ENCODE data around the gene PGP.
A peak's percentile ranks its signal among the peaks of the same experiment; 100 is the strongest.
"Not testable (repeated sequence)": the region's sequence is repeated elsewhere in the genome, so short reads cannot be mapped to it uniquely, and the experiment has no call there.

Gene PGP

GRCh38 chr16:2242598-2242997 is 28.0 kb upstream of the PGP start:
- Histone ChIP-seq H2AK5ac (ENCODE audit: low read length, severe bottlenecking) (no peak overlapping the region), H2BK5ac (ENCODE audit: low read depth, low read length, poor library complexity, severe bottlenecking) (no peak overlapping the region), H3K9me3 (ENCODE audit: control insufficient read depth, low read length) (no peaks in the 10 kb centered on the region), H3K4me2 (ENCODE audit: low read length, poor library complexity, severe bottlenecking) (no peak overlapping the region), H3K27ac (ENCODE audit: low read length, poor library complexity, severe bottlenecking) (no peak overlapping the region), H3K4ac (ENCODE audit: low read depth in 1 of 2, low read length in 2 of 2) (no peak overlapping the region), H3K79me1 (replicated peaks; ENCODE audit: low read length, poor library complexity, severe bottlenecking) (peaks cover 24% of the 10 kb centered on the region), H2AFZ (ENCODE audit: low read depth, low read length) (no peak overlapping the region), H4K91ac (ENCODE audit: low read length) (no peak overlapping the region), H4K8ac (ENCODE audit: low read length) (no peak overlapping the region), H3K36me3 (ENCODE audit: control insufficient read depth in 1 of 2, insufficient read depth in 2 of 2, low read depth in 1 of 2, low read length in 2 of 2) (peaks cover 52 to 64% of the 10 kb centered on the region in 2 experiments), H3K23ac (ENCODE audit: low read length in 2 of 2) (no peak overlapping the region), H2BK120ac (ENCODE audit: low read depth, low read length) (no peak overlapping the region), H3K18ac (ENCODE audit: low read depth in 1 of 2, low read length in 2 of 2) (no peak overlapping the region), H2BK12ac (ENCODE audit: low read length in 2 of 2) (no peak overlapping the region), H3K4me1 (ENCODE audit: control insufficient read depth, insufficient read depth, low read depth, low read length) (peaks cover 5% of the 10 kb centered on the region), H3K27me3 (ENCODE audit: control insufficient read depth in 1 of 2, insufficient read depth in 1 of 2, low read length in 2 of 2) (peaks cover 0 to 4% of the 10 kb centered on the region in 2 experiments), H3K4me3 (ENCODE audit: insufficient read depth in 1 of 2, low read depth in 1 of 2, low read length in 2 of 2) (no peak overlapping the region), H3K14ac (ENCODE audit: low read length in 2 of 2) (no peak overlapping the region), H3K9ac (ENCODE audit: low read length) (no peak overlapping the region), H2BK15ac (ENCODE audit: low read depth, poor library complexity, severe bottlenecking) (no peak overlapping the region)
- no peak for DNase-seq
- WGBS: 93% methylated on average over 11 of the region's 11 CpGs

DNA sequence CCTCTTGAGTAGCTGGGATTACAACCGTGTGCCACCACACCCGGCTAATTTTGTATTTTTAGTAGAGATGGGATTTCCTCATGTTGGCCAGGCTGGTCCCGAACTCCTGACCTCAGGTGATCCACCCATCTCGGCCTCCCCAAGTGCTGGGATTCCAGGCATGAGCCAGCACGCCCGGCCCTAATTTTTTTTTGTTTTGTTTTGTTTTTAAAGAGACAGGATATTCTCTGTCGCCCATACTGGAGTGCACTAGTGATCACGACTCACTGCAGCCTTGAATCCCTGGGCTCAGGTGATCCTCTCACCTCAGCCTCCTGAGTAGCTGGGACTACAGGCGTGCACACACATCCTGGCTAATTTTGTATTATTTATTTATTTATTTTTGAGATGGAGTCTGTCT is 25.7 kb upstream of the PGP start:
- H3K36me3 ChIP-seq (ENCODE audit: control insufficient read depth in 1 of 2, insufficient read depth in 2 of 2, low read depth in 1 of 2, low read length in 2 of 2): peaks cover 43 to 72% of the 10 kb centered on the region in 2 experiments
- H2BK15ac ChIP-seq (ENCODE audit: low read depth, poor library complexity, severe bottlenecking); H4K91ac ChIP-seq (ENCODE audit: low read length); DNase-seq; H3K27ac ChIP-seq (ENCODE audit: low read length, poor library complexity, severe bottlenecking); H3K9me3 ChIP-seq (ENCODE audit: control insufficient read depth, low read length); H2BK120ac ChIP-seq (ENCODE audit: low read depth, low read length); H3K9ac ChIP-seq (ENCODE audit: low read length); H4K8ac ChIP-seq (ENCODE audit: low read length); H3K4me2 ChIP-seq (ENCODE audit: low read length, poor library complexity, severe bottlenecking); H2BK5ac ChIP-seq (ENCODE audit: low read depth, low read length, poor library complexity, severe bottlenecking); H3K18ac ChIP-seq (ENCODE audit: low read depth in 1 of 2, low read length in 2 of 2); H3K4ac ChIP-seq (ENCODE audit: low read depth in 1 of 2, low read length in 2 of 2); H3K4me3 ChIP-seq (ENCODE audit: insufficient read depth in 1 of 2, low read depth in 1 of 2, low read length in 2 of 2); H2AFZ ChIP-seq (ENCODE audit: low read depth, low read length); H2BK12ac ChIP-seq (ENCODE audit: low read length in 2 of 2); H2AK5ac ChIP-seq (ENCODE audit: low read length, severe bottlenecking); H3K23ac ChIP-seq (ENCODE audit: low read length in 2 of 2); H3K14ac ChIP-seq (ENCODE audit: low read length in 2 of 2): not testable (repeated sequence)
- H3K4me1 ChIP-seq (ENCODE audit: control insufficient read depth, insufficient read depth, low read depth, low read length): peaks cover 22% of the 10 kb centered on the region
- 94% methylated on average over 8 of the region's 9 CpGs for WGBS
- H3K27me3 ChIP-seq (ENCODE audit: control insufficient read depth in 1 of 2, insufficient read depth in 1 of 2, low read length in 2 of 2): peaks cover 3 to 18% of the 10 kb centered on the region in 2 experiments
- peaks cover 15% of the 10 kb centered on the region for H3K79me1 ChIP-seq (replicated peaks; ENCODE audit: low read length, poor library complexity, severe bottlenecking)

GRCh38 chr16:2238838-2239675 is 24.4 kb upstream of the PGP start:
- Histone ChIP-seq H2AK5ac (ENCODE audit: low read length, severe bottlenecking) (no peak overlapping the region), H2BK15ac (ENCODE audit: low read depth, poor library complexity, severe bottlenecking) (no peak overlapping the region), H3K4me2 (ENCODE audit: low read length, poor library complexity, severe bottlenecking) (no peak overlapping the region), H2BK12ac (ENCODE audit: low read length in 2 of 2) (no peak overlapping the region), H3K36me3 (ENCODE audit: control insufficient read depth in 1 of 2, insufficient read depth in 2 of 2, low read depth in 1 of 2, low read length in 2 of 2) (peaks cover 42 to 72% of the 10 kb centered on the region in 2 experiments), H4K8ac (ENCODE audit: low read length) (no peak overlapping the region), H3K18ac (ENCODE audit: low read depth in 1 of 2, low read length in 2 of 2) (no peak overlapping the region), H2AFZ (ENCODE audit: low read depth, low read length) (no peak overlapping the region), H3K79me1 (replicated peaks; ENCODE audit: low read length, poor library complexity, severe bottlenecking) (peaks cover 7% of the 10 kb centered on the region), H3K14ac (ENCODE audit: low read length in 2 of 2) (no peak overlapping the region), H4K91ac (ENCODE audit: low read length) (no peak overlapping the region), H3K27me3 (ENCODE audit: control insufficient read depth in 1 of 2, insufficient read depth in 1 of 2, low read length in 2 of 2) (peaks cover 3 to 18% of the 10 kb centered on the region in 2 experiments), H3K23ac (ENCODE audit: low read length in 2 of 2) (no peak overlapping the region), H3K4me1 (ENCODE audit: control insufficient read depth, insufficient read depth, low read depth, low read length) (peaks cover 20% of the 10 kb centered on the region), H3K9ac (ENCODE audit: low read length) (no peak overlapping the region), H3K4me3 (ENCODE audit: insufficient read depth in 1 of 2, low read depth in 1 of 2, low read length in 2 of 2) (no peak overlapping the region), H3K9me3 (ENCODE audit: control insufficient read depth, low read length) (no peaks in the 10 kb centered on the region), H3K4ac (ENCODE audit: low read depth in 1 of 2, low read length in 2 of 2) (no peak overlapping the region), H2BK5ac (ENCODE audit: low read depth, low read length, poor library complexity, severe bottlenecking) (no peak overlapping the region), H2BK120ac (ENCODE audit: low read depth, low read length) (no peak overlapping the region), H3K27ac (ENCODE audit: low read length, poor library complexity, severe bottlenecking) (no peak overlapping the region)
- WGBS: 81% methylated on average over 15 of the region's 15 CpGs
- DNase-seq: no peak

DNA sequence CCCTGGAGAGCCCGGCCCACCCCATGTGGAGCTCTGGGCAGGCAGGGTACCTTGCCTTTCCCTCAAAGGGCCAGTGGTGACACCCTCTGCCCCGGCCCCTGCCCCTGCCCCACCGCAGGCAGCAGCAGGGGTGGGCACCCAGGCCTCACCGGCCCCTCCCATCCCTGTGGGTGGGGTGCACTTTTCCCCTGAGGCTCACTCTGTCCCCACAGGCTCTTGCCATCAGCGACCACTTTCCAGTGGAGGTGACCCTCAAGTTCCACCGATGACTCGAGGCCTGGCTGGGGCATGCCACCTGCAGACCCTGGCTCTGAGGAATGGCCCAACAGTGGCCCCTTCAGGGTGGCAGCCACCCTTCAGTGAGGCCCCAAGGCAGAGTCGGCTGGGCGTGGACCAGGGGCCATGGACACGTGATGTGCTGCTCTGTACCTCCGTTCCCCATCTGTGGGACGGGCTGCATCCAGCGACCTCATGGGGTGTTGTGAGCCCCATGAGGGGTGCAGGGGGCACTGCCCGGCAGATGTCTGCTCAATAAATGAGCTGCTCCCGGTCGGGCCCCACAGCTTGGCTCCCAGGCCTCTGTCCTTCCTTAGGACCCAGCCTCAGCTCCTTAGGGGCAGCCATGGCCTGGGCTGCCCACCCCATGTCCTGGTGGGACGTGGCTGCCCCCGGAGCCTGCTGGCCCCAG is 23.7 kb upstream of the PGP start:
- no peak overlapping the region for H2BK5ac ChIP-seq (ENCODE audit: low read depth, low read length, poor library complexity, severe bottlenecking)
- peak overlapping the region; percentile 19 for H4K8ac ChIP-seq (ENCODE audit: low read length)
- H2AFZ ChIP-seq (ENCODE audit: low read depth, low read length): no peak overlapping the region
- H3K36me3 ChIP-seq (ENCODE audit: control insufficient read depth in 1 of 2, insufficient read depth in 2 of 2, low read depth in 1 of 2, low read length in 2 of 2): peaks cover 42 to 72% of the 10 kb centered on the region in 2 experiments
- H3K27ac ChIP-seq (ENCODE audit: low read length, poor library complexity, severe bottlenecking): no peak overlapping the region
- H2BK12ac ChIP-seq (ENCODE audit: low read length in 2 of 2): peak overlapping the region in 1 of 2 experiments; percentile 23
- H3K79me1 ChIP-seq (replicated peaks; ENCODE audit: low read length, poor library complexity, severe bottlenecking): peaks cover 5% of the 10 kb centered on the region
- H3K4me2 ChIP-seq (ENCODE audit: low read length, poor library complexity, severe bottlenecking): no peak overlapping the region
- no peak overlapping the region for H4K91ac ChIP-seq (ENCODE audit: low read length)
- H2BK120ac ChIP-seq (ENCODE audit: low read depth, low read length): no peak overlapping the region
- H2AK5ac ChIP-seq (ENCODE audit: low read length, severe bottlenecking): no peak overlapping the region
- whole genome bisulfite sequencing: 74% methylated on average over 18 of the region's 18 CpGs
- H3K9ac ChIP-seq (ENCODE audit: low read length): no peak overlapping the region
- H3K4ac ChIP-seq (ENCODE audit: low read depth in 1 of 2, low read length in 2 of 2): no peak overlapping the region
- H3K4me1 ChIP-seq (ENCODE audit: control insufficient read depth, insufficient read depth, low read depth, low read length): peaks cover 20% of the 10 kb centered on the region
- no peak overlapping the region for H2BK15ac ChIP-seq (ENCODE audit: low read depth, poor library complexity, severe bottlenecking)
- peaks cover 3 to 18% of the 10 kb centered on the region in 2 experiments for H3K27me3 ChIP-seq (ENCODE audit: control insufficient read depth in 1 of 2, insufficient read depth in 1 of 2, low read length in 2 of 2)
- no peak overlapping the region for H3K4me3 ChIP-seq (ENCODE audit: insufficient read depth in 1 of 2, low read depth in 1 of 2, low read length in 2 of 2)
- H3K9me3 ChIP-seq (ENCODE audit: control insufficient read depth, low read length): no peaks in the 10 kb centered on the region
- DNase-seq: no peak
- H3K14ac ChIP-seq (ENCODE audit: low read length in 2 of 2): peak overlapping the region in 1 of 2 experiments; percentile 18
- H3K18ac ChIP-seq (ENCODE audit: low read depth in 1 of 2, low read length in 2 of 2): no peak overlapping the region
- no peak overlapping the region for H3K23ac ChIP-seq (ENCODE audit: low read length in 2 of 2)

Measured in mesenchymal stem cell (in vitro differentiated cells and primary cell).